Stimulated activated naive B cell treated with anti-CD40 and anti-IgM and Interleukin-4, amounts not matched to agents 10 μg/mL and 1 μg/mL and 100 μg/mL, for 72 hours (primary cell): ENCODE measurements around the gene ZFYVE9.
A peak's percentile ranks its signal among the peaks of the same experiment; 100 is the strongest.
"Not testable (repeated sequence)": the region's sequence is repeated elsewhere in the genome, so short reads cannot be mapped to it uniquely, and the experiment has no call there.

Source experiments
- ATAC-seq, 2 donors: fragments of 150-1000 bp; cut with Tn5 transposase; replicated peaks; 2 replicates each; pipeline ENCODE4 v1.10.0; 2021; ENCODE audit warnings: moderate library complexity in 1 of 2
- DNase-seq: peaks from one replicate; pipeline ENCODE4 v3.0.0; 2021
- H3K27ac Mint-ChIP-seq: one replicate; pipeline ENCODE4 v1.8.0; 2022; ENCODE audit warnings: mild to moderate bottlenecking, mixed read lengths
- H3K27me3 Mint-ChIP-seq, 2 donors: one replicate each; pipeline ENCODE4 v1.8.0; 2022; ENCODE audit warnings: mixed read lengths in 2 of 2
- H3K36me3 Mint-ChIP-seq, 2 donors: one replicate each; pipeline ENCODE4 v1.8.0; 2022; ENCODE audit warnings: mixed read lengths in 2 of 2, mild to moderate bottlenecking in 1 of 2
- H3K4me1 Mint-ChIP-seq, 2 donors: one replicate each; pipeline ENCODE4 v1.8.0; 2022; ENCODE audit warnings: mixed read lengths in 2 of 2, mild to moderate bottlenecking in 1 of 2
- H3K4me3 Mint-ChIP-seq, 2 donors: one replicate each; pipeline ENCODE4 v1.8.0; 2022; ENCODE audit warnings: mild to moderate bottlenecking in 2 of 2, mixed read lengths in 2 of 2, moderate library complexity in 1 of 2
- H3K9me3 Mint-ChIP-seq, 2 donors: one replicate each; pipeline ENCODE4 v1.8.0; 2022; ENCODE audit warnings: mixed read lengths in 2 of 2, mild to moderate bottlenecking in 1 of 2

ZFYVE9 gene

DNA sequence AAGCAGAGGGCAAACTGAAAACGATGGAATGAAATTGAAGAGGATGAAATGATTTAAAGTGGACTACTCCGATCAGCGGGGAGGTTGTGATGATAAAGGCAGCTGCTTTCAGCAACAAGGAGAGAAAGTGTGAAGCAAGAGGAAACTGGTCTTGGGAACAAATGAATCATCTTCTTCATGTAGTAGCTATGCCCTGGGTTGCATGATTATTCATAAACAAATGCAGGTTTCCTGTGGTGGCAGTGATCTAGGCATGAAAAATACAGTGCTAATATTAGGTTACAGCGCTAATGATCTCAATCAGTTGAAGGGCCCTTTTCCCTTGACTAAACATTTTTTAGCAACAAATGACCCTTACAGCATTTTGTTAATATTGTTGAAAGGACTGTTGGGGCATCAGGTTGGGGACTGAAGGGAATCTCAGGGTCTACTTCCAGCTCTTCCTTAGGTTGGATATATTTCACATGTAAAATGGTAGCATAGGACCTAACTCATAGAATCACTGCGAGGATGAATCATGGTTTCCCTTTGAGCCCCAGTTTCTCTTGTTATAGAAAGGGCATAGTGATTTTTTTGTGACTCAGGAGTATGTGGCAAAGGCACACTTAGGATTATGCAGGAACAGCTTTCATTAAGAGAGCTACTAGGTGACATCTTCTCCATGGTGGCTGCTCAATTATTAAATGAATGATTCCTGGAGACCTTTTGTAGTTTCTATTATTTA lies 1.9 kb upstream of the ZFYVE9 start:
- no peaks in the 10 kb centered on the region for H3K9me3 Mint-ChIP-seq
- H3K4me1 Mint-ChIP-seq, result peaks cover 11 to 24% of the 10 kb centered on the region in 2 donors
- H3K36me3 Mint-ChIP-seq, result no peaks in the 10 kb centered on the region
- peak overlapping the region in 1 of 2 donors; percentile 3 for H3K4me3 Mint-ChIP-seq
- H3K27ac Mint-ChIP-seq, result no peak overlapping the region
- DNase-seq, result peak; percentile 10
- peaks cover 12 to 33% of the 10 kb centered on the region in 2 donors for H3K27me3 Mint-ChIP-seq
- peak; percentile 59 to 62 for ATAC-seq

DNA sequence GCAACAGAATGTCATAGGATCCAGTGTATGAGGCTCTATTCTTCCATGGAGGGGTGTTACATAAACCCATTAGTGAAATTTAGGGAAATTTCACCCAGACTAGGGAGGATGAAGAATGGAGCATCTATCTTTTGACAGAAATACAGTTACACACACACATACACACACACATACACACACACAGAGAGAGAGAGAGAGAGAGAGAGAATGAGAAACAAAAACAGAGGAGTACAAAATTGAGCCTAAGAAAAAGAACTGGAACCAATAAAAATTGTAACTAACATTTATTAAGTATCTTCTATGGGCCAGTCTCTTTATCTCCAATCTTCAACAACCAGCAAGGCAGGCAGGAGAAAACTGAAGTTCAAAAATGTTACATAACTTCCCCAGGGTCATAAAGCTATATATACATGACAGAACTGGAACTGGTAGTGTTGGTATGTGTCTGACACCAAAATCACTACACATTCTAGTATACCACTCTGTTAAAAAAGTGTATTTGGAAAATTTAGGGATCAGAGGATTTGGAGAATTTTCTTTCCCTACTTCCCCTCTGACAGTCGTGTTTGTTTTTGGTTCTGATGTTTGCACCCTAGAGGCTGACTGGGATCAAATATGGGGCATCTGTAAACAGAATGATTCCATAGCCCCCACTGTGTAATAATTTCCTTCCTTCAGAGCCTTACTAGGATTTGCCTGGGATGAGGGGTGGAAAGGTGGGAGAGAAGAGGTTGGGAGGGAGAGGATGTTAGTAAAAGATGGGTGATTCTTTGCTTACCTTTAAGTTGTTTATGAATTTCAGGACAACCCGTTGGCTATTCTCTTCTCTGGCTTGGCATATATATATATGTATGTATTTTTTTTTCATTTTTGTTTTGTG lies 1.0 kb upstream of the ZFYVE9 start:
- ATAC-seq (no peak), DNase-seq (no peak)
- H3K36me3 Mint-ChIP-seq, result no peaks in the 10 kb centered on the region
- H3K9me3 Mint-ChIP-seq, result no peaks in the 10 kb centered on the region
- peak overlapping the region; percentile 69 to 83 for H3K4me3 Mint-ChIP-seq
- H3K27ac Mint-ChIP-seq, result peak overlapping the region; percentile 81
- peaks cover 15 to 39% of the 10 kb centered on the region in 2 donors for H3K27me3 Mint-ChIP-seq
- peaks cover 11 to 24% of the 10 kb centered on the region in 2 donors for H3K4me1 Mint-ChIP-seq

DNA sequence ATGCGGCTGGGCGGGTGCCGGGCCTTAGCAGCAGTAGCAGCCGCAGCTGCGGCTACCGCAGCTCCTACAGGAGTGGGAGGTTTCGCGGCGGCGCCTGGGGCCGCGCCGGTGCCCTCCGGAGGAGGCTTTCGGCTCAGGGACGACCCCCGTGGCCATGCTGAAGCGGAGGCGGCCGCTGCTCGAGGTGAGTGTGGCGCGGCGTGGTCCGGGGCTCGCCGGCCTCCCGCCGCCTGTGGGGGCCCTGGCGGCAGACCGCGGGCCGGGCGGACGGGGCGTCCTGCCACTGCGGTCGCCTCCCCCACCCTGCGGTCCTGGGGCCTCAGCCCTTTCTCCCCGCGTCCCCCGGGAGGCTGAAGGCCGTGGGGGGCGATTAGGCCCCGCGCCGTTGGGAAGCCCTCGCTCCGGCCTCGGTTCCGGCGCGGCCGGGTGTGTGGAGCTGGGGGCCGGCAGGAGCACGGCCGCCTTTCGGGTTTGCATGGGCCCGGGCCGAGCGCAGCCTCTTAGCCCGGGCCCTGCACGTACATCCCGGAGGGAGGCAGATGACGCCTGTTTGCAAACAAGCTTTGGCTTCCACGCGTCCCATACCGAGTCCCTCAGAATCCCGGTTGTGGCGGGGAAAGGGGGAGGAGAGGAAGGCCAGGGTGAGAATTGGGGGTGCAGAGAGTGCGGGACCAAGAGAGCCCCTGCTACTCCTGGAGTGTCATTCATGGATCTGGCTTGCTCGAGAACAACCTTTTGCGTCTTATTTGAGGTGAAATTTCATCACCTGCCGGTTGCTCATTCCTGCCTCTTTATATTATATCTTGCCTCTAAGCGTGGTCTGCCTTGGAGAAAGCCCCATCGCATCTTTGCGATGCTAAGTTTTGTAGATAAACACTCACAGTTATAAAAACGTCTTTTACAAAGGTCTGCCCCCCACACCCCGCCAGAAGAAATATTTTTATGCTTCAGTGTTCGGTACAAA lies 613 bp downstream of the ZFYVE9 start:
- Mint-ChIP-seq H3K4me3 (peak overlapping the region; percentile 81 to 83), H3K9me3 (no peaks in the 10 kb centered on the region), H3K27ac (peak overlapping the region; percentile 75), H3K27me3 (peaks cover 15 to 29% of the 10 kb centered on the region in 2 donors), H3K4me1 (peaks cover 11 to 24% of the 10 kb centered on the region in 2 donors), H3K36me3 (no peaks in the 10 kb centered on the region)
- DNase-seq (no peak), ATAC-seq (peak; percentile 62 to 66)

DNA sequence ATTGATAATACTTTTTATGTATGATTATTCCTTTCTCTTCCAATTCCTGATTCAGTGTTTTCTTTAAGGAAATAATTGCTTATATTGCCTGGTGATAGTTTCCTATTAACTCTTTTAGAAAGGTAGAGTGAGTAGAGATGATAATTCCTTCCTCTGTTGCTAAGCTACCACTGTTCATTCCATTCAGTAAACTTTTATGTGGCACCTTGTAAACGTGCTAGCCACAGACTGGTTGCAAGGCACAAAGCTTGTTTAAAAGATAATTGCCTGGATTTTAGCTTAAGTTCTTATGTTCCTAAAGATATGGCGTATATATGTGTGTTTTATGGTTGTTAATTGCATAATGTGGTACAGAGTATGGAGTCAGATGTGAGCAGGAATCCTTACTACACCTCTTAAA lies 3.2 kb downstream of the ZFYVE9 start:
- no peak overlapping the region for H3K4me3 Mint-ChIP-seq

DNA sequence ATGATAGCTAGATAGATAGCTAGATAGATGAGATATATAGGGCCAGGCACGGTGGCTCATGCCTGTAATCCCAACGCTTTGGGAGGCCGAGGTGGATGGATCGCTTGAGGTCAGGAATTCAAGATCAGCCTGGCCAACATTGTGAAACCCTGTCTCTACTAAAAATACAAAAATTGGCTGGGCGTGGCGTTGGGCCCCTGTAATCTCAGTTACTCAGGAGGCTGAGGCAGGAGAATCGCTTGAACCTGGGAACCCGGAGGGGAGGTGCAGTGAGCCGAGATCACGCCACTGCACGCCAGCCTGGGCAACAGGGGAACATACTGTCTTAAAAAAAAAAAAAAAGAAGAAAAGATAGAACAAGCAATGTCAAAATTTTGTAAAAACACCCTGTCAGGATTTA lies 8.6 kb downstream of the ZFYVE9 start:
- not testable (repeated sequence) for DNase-seq, H3K4me1 Mint-ChIP-seq, H3K4me3 Mint-ChIP-seq, H3K36me3 Mint-ChIP-seq, H3K27me3 Mint-ChIP-seq, H3K27ac Mint-ChIP-seq, H3K9me3 Mint-ChIP-seq, ATAC-seq

More for the DNA sequence above, 3.2 kb downstream of the ZFYVE9 start:
- peaks cover 4 to 15% of the 10 kb centered on the region in 2 donors for H3K4me1 Mint-ChIP-seq
- H3K27me3 Mint-ChIP-seq, result peaks cover 10 to 19% of the 10 kb centered on the region in 2 donors
- ATAC-seq, result no peak
- H3K36me3 Mint-ChIP-seq, result no peaks in the 10 kb centered on the region
- H3K9me3 Mint-ChIP-seq, result no peaks in the 10 kb centered on the region
- no peak overlapping the region for H3K27ac Mint-ChIP-seq
- DNase-seq, result no peak

DNA sequence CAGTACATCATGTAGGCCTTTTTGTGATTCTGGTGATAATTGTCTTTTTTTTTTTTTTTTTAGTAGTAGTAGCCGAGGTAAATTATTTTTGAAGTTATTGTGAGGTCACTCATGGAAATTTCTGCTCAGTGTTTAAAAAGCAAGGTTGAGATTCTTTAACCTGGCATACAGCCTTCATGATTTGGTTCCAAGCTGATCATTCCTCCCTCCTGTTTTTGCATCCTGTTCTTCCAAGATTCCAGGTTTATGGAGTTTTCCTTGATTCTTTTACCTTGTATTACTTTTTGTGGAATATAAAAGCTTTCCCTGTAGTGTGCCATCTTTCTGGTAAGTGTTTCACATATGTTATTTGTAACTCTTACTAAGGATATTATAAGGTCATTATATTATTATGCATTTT lies 9.1 kb downstream of the ZFYVE9 start:
- Mint-ChIP-seq H3K27ac (no peak overlapping the region), H3K4me3 (no peak overlapping the region), H3K36me3 (no peaks in the 10 kb centered on the region), H3K27me3 (no peaks in the 10 kb centered on the region), H3K4me1 (no peaks in the 10 kb centered on the region), H3K9me3 (no peaks in the 10 kb centered on the region)
- no peak for ATAC-seq
- DNase-seq, result no peak

DNA sequence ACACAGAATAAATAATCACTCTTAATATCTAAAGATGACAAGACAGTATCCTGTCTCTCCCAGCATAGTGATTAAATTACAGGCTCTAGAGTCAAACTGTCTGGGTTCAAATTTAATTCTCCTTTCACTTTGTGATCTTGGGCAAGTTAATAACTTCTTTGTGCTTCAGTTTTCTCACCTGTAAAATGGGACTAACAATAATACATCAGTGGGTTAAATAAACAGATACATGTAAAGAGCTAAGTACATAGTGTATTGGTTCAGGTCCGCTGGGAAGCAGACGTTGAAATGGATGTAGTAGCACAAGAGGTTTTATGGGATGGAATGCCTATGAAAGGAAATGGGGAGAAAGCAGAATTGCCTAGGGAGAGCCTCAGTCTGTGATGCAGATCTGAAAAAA lies 10.7 kb downstream of the ZFYVE9 start:
- no peak overlapping the region for H3K27ac Mint-ChIP-seq
- no peaks in the 10 kb centered on the region for H3K4me1 Mint-ChIP-seq
- H3K27me3 Mint-ChIP-seq, result no peaks in the 10 kb centered on the region
- H3K4me3 Mint-ChIP-seq, result no peak overlapping the region
- H3K36me3 Mint-ChIP-seq, result no peaks in the 10 kb centered on the region
- ATAC-seq (no peak), DNase-seq (no peak)
- H3K9me3 Mint-ChIP-seq, result no peaks in the 10 kb centered on the region

DNA sequence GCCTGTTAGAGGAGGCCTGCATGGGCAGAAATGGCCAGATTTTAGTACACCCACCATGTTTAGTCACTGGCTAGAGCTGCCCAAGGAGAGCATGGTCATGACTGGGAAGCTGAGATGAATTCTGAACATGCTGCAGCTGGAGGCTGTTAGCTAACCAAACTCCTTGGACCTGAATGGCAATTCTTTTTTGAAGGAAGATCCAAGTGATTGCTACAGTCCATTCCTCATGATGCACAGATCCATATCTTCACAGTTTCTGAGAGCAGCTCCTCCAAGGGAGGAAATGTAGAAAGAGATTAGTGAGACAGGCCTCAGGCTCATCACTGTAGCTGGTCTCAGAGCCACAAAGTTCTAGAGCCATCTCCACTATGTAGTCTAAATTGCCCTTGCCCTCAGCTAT lies 11.1 kb downstream of the ZFYVE9 start:
- Mint-ChIP-seq H3K27ac (no peak overlapping the region), H3K27me3 (no peaks in the 10 kb centered on the region), H3K4me3 (no peak overlapping the region), H3K4me1 (no peaks in the 10 kb centered on the region), H3K9me3 (no peaks in the 10 kb centered on the region), H3K36me3 (no peaks in the 10 kb centered on the region)
- DNase-seq, result no peak
- ATAC-seq, result no peak

DNA sequence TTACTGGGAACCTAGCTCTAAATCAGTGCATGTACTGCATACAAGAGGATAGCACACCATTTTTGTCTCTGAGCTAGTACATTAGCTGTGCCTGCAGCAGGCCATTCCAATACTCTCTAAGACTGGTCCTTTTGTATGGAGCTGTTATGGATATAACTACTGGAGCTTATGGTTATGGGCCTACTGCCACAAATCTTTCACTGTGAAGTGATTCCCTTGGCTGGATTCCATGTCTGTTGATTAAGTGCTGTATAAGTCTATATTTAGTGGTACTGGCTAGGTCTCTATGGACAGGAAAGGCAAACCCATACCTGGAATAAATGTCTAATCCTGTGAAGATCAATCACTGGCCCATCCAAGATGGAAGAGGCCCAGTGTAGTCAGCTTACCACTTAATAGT lies 12.0 kb downstream of the ZFYVE9 start:
- Mint-ChIP-seq H3K9me3 (no peaks in the 10 kb centered on the region), H3K27me3 (no peaks in the 10 kb centered on the region), H3K27ac (no peak overlapping the region), H3K36me3 (no peaks in the 10 kb centered on the region), H3K4me1 (no peaks in the 10 kb centered on the region), H3K4me3 (no peak overlapping the region)
- DNase-seq (no peak), ATAC-seq (no peak)

DNA sequence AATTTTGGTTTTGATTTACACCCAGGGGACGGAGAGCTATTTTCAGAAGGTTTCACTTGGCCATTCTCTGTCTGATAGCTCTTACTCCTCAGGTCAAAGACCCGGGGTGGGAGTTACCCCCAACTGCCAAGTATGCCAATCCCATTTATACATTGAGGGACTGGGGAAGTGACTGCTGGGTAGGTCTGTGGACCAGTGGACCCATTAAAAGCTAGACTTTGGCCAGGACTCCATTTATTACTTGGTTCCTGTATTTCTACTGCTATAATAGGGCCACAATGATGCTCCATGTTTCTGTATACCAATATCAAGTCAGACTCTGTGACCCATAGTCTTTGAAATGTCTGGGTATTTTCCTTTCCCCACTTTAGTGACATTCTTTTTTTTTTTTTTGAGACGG lies 14.6 kb downstream of the ZFYVE9 start:
- Mint-ChIP-seq H3K36me3 (peaks cover 0 to 1% of the 10 kb centered on the region in 2 donors), H3K4me1 (no peaks in the 10 kb centered on the region), H3K9me3 (no peaks in the 10 kb centered on the region), H3K27ac (no peak overlapping the region), H3K4me3 (no peak overlapping the region), H3K27me3 (no peaks in the 10 kb centered on the region)
- no peak for DNase-seq
- no peak for ATAC-seq

DNA sequence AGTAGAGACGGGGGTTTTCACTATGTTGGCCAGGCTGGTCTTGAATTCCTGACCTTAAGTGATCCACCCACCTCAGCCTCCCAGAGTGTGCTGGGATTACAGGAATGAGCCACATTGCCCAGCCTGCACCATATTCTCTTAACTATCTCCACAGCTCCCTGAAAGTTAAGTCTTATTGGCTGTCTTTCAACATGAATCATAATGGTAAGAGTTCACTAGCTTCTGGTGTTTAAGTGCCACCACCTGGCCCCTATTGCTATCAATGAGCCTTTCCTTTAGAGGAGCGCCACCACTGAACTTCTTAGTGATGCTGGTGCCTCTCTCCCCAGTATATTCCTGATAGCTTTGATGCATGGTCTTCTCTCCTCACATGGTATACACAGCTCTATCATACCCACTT lies 15.7 kb downstream of the ZFYVE9 start:
- Mint-ChIP-seq H3K4me1 (no peaks in the 10 kb centered on the region), H3K27me3 (no peaks in the 10 kb centered on the region), H3K9me3 (no peaks in the 10 kb centered on the region), H3K4me3 (no peak overlapping the region), H3K27ac (no peak overlapping the region), H3K36me3 (peaks cover 0 to 1% of the 10 kb centered on the region in 2 donors)
- ATAC-seq, result no peak
- DNase-seq, result no peak

DNA sequence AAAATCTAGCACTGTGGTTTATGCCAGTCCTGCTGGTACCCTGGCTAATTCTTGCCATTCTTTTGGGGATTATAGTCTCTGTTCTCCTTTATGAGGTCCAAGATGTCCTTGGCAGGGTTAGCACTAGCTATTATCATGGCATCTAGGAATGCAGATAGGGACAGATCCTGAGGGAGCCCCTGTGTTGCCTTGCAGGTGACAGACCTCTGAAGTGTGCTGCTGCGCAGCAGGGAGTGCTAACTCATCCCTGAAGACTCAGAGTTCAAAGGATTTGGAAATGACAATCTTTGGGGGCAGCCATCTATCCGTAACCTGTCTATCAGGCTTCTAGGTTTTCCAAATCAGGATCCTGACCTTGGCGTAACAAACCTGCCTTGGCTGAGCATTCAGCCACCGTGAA lies 16.3 kb downstream of the ZFYVE9 start:
- ATAC-seq, result no peak
- Mint-ChIP-seq H3K27me3 (no peaks in the 10 kb centered on the region), H3K27ac (no peak overlapping the region)

DNA sequence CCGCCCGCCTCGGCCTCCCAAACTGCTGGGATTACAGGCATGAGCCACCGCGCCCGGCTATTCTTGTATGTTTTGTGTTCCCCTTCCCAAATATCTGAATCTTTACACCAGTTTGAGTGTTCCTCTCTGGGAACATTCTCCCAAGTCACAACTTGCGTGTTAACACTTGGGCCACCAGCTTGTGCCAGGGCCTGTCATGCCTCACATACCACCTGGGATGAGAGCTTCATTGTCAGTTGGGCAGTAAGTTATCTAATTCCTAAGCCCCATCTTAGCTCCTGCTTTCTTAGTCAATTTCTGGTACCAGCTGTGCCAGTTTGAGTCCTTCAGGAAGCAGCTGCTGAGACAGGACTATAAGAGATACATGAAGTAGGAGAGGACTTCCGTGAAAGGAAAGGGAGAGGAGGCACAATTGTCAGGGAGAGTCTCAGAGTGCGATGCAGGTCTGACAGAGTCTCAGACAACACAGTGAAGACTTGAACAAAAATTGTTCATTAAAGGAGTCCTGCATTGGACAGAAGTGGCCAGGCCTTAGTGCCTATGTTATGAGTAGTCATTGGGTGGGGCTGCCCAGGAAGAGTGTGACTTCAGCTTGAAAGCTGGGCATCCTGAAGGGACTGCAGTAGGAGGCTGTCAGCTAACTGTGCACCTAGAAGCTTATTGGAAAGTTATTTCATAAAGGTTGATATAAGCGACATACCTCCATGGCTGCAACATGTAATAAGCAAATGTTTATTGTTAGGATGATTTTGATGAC lies 17.3 kb downstream of the ZFYVE9 start:
- H3K4me1 Mint-ChIP-seq, result no peaks in the 10 kb centered on the region
- ATAC-seq, result no peak
- no peak overlapping the region for H3K4me3 Mint-ChIP-seq
- H3K27ac Mint-ChIP-seq, result no peak overlapping the region
- H3K9me3 Mint-ChIP-seq, result no peaks in the 10 kb centered on the region
- DNase-seq, result no peak
- no peaks in the 10 kb centered on the region for H3K27me3 Mint-ChIP-seq
- peaks cover 0 to 1% of the 10 kb centered on the region in 2 donors for H3K36me3 Mint-ChIP-seq

More for the DNA sequence above, 16.3 kb downstream of the ZFYVE9 start:
- Mint-ChIP-seq H3K36me3 (peaks cover 0 to 1% of the 10 kb centered on the region in 2 donors), H3K4me1 (no peaks in the 10 kb centered on the region), H3K9me3 (no peaks in the 10 kb centered on the region), H3K4me3 (no peak overlapping the region)
- no peak for DNase-seq
